SU-DHL-6 (cell line): ENCODE measurements around the gene DAGLB.

Experiments used
- CTCF ChIP-seq: fragments of 200-600 bp; sonication (generic); IDR thresholded peaks from one replicate; pipeline ENCODE4 v1.5.1; 2017; ENCODE audit warnings: antibody characterized with exemption, mild to moderate bottlenecking, low read length, moderate library complexity; ENCODE audit not compliant: insufficient read depth, poor library complexity, severe bottlenecking
- EZH2phosphoT487 ChIP-seq: fragments of 200-600 bp; sonication (generic), shearing (Covaris generic); conservative IDR thresholded peaks from 2 replicates; pipeline ENCODE4 v1.6.1; 2018; ENCODE audit warnings: mild to moderate bottlenecking, antibody characterized with exemption, low read length, moderate library complexity, mixed read lengths

- TF ChIP-seq CTCF (no peak), EZH2phosphoT487 (no peak)
Measured at GRCh38 chr7:6460990-6461584, 13.3 kb upstream of the DAGLB start.
